Glomerular visceral epithelial cell (primary cell): ENCODE measurements around the gene RNU6-1.
A peak's percentile ranks its signal among the peaks of the same experiment; 100 is the strongest.

Experiments
- DNase-seq: peaks from one replicate; pipeline ENCODE4 v3.0.0-alpha.2; 2016; ENCODE audit errors: extremely low spot score

The RNU6-1 gene

GRCh38 chr15:67821784-67822440, 17.9 kb downstream of the RNU6-1 start:
- DNase-seq: no peak

- DNase-seq: peak; percentile 53
Measured at GRCh38 chr15:67820992-67821783, 18.7 kb downstream of the RNU6-1 start.

- no peak for DNase-seq
Measured at GRCh38 chr15:67820122-67820991, 19.5 kb downstream of the RNU6-1 start.

DNA sequence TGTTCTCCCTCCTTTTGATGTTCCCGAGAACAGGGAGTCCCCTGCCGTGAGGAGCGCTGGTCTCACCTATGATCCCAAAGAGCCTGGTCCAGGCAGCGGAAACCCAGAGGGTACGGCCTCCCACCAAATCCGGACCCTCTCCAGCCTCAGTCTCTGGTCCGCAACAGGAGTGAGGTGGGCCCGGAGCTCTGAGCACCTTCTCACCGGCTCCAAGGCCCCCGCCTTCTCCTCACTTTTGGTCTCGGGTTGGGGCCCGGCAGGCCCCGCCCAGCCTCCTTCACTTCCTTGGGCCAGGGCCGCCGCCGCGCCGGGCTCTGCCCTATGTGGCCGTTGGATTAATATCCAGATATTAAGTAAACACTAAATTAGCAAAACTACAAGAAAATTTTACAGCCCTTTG, 20.2 kb downstream of the RNU6-1 start:
- no peak for DNase-seq

DNA sequence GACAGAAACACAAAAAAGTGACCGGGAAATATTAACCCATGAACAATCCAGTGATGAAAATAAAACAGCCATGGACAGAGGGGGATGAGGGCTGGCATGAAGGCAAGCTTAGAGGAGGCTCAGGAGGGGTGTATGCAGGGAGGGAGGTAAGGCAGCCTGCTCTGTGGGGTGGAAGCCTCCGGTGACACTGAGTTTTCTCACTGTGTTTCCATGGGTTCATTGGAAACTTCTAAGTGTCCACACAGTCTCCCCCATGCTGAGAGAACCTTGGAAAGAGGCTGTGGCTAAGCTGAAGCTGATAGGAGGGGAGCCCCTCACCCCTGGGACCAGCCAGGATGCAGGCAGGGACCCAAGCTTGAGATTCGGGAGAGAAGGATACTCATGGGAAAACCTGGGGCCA, 21.4 kb downstream of the RNU6-1 start:
- DNase-seq: no peak

DNA sequence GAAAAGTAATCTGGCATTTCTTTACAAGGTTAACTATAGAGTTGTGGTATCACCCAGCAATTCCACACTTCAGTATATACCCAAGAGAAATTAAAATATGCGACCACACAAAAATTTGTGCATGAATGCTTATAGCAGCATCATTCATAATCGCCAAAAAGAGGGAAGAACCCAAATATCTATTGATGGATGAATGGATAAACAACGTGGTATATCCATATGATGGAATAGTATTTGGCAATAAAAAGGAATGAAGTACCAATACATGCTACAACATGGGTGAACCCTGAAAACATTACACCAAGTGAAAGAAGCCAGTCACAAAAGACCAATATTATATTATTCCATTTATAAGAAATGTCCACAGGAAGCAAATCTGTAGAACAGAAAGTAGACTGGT, 23.2 kb downstream of the RNU6-1 start:
- DNase-seq: no peak

DNA sequence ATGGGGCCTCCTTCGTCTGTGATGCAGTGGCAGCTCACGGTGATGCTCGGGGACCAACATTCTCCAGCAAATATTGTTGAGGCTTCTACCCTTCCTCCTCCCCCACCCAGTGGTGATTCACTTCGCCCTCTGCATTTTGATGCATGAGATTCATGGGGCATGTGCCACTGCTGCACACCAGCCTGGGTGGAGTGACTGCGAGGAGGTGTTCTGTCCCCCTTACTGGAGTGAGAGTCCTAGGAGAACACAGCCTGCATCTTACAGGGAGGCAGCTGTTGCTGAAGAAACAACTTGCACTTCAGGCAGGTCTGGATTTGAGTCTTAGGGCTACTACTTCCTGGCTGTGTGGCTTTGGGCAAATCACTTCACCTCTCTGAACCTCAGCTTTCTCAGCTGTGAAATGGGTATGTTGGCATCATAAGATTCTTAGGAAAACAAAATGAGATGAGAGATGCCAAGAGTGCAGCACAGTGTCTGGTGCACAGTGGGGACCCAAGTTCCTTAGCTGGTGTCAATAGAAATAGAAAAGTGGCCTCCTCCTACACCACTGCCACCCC, 24.7 kb downstream of the RNU6-1 start:
- DNase-seq: no peak

GRCh38 chr15:67813104-67813634, 26.7 kb downstream of the RNU6-1 start:
- DNase-seq: no peak

- no peak for DNase-seq
Measured at GRCh38 chr15:67812241-67812644, 27.6 kb downstream of the RNU6-1 start.

- no peak for DNase-seq
Measured at GRCh38 chr15:67809866-67810265, 30.0 kb downstream of the RNU6-1 start.

DNA sequence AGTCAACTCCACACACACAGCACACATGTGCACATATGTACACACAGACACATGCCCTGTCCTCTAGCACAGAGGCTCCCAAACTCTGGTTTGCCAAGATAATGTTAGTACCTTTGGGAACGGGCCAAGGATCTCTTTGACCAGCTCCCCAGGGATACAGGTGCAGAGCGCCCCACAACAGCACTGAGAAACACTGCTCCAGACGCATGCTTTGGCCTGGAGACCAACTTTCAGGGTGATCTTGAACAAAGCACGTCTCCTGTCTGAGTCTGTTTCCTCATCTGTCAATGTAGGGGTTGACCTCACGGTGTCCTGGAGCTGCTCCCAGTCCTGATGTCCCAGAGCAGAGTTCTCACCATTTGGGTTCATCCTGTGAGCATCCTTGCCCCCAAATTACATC, 30.4 kb downstream of the RNU6-1 start:
- DNase-seq: no peak

- DNase-seq: no peak
Measured at GRCh38 chr15:67808821-67809220, 31.0 kb downstream of the RNU6-1 start.

GRCh38 chr15:67807836-67808235, 32.0 kb downstream of the RNU6-1 start:
- no peak for DNase-seq

- no peak for DNase-seq
Measured at GRCh38 chr15:67807141-67807540, 32.7 kb downstream of the RNU6-1 start.

DNA sequence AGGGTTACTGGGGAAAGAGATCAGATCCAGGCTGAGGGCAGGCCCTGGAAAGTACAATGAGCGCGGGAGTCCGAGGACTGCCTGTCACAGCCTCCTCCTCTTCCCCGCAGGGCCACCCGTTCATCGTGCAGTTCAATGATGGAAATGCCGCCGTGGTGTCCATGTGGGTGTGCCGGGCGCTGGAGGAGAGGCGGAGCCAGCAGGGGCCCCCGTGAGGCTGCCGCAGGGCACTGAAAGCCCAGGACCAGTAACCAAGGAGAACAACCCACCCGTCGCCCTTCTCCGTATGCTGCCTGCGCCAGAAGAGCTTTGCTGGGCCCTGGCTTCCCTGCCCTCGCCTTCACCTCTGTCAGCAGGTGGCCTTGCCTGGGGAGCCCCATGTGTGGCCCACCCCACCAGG, 33.3 kb downstream of the RNU6-1 start:
- no peak for DNase-seq

DNA sequence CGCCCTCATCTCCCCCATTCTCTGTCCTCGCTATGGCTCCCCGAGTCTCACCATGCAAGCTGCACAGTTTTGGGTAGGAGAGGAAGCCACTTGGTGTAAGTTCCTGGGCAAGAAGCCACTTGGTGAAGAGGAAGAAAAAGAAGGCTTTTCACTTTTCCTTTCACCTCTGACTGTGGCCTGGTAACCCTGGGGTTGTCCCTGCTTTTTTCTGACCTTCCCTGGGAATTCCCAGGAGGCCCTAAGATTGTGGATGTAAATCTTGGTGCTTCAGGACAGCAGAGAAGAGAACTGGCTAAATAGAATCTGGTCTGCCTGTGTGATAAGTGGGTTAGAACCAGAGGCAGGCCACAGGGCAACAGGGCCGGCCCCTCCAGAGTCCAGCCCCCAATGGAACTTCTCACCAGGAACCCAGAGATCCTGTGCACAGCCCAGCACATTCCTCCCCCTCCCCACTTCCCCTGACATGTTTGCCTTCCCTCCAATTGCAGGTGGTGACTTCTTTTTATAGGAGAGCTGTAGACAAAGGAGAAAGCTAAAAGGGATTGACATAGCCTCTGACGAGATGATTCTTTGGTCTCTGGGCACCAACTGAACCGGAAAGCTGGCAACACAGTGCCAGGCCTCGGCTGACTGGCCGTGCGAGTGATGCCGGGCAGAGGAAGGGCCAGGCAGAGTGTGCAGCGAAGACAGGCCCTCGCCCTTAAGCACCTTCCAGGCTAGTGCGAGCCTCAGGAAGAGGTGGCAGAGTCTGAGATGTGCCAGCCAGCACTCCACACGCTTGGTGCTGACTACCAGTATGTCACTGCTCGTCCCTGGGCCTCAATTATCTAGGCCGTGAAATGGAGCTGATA, 34.0 kb downstream of the RNU6-1 start:
- DNase-seq: no peak

DNA sequence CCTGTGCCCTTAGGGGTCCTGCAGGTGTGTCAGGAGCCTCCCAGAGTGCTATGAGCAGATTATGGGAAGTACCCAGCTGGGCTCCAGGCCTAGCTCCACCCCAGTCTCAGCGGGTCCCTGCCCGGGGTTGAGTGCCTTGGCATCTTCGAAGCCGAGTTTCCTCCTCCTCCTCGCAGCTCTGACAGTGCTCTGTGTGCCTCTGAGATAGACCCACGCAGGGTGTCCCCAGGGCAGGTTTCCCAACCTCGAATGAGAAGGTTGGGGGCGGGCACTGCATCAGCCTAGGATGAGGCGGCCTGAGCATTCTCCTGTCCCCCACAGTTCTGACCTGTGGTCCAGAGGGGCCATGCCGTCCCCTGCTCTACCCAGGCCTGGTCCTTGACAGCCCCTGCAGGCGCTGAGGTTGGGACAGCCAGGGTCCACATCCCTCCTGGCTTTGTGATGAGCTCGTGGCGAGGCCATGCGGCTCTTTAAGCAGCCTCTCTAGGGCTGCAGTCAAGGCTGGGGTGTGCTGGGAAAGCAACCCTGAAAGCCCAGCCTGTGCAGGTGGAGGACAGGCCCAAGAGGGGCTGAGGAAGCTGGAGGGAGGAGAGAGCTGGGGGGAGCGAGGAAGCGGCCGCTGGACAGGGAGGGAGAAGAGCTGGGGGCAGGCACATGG, 34.7 kb downstream of the RNU6-1 start:
- no peak for DNase-seq

DNA sequence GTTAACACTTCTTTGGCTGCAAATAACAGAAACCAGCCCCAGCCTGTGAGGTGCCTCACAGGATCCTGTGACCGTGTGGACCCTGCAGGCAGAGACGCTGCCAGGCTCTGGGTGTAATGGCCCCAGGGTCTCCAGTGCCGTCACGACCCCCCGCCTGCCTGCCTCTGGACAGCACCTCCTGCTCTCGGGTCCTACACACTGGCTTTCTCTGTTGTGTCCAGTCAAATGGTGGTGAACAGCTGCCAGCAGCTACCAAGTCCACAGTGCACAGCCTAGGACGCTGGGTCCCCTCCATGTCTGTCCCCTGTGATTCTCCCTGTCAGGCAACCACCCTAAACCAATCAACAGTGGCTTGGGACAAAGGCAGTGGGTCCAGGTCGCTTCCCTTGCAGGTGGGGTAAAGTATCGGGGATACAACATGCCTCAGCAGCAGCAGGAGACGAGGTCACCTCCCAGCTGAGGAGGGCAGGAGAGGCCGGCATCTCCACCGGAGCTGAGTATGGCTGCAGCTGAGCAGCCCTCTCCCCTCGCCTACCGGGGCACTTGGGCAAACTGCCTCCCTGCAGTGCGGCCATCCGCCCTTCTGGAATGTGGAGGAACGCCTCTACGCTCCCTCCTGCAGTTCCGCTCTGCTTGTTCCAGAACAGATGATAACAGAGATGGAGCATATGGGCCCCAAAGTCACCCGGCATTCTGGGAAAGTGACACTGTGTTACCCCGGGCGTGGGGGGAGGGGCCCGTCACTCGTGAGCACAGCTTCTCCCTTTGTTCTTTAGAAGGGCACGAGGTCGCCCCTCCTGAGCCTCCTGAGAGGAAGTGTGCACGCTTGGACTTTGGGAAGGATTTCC, 35.6 kb downstream of the RNU6-1 start:
- no peak for DNase-seq

DNA sequence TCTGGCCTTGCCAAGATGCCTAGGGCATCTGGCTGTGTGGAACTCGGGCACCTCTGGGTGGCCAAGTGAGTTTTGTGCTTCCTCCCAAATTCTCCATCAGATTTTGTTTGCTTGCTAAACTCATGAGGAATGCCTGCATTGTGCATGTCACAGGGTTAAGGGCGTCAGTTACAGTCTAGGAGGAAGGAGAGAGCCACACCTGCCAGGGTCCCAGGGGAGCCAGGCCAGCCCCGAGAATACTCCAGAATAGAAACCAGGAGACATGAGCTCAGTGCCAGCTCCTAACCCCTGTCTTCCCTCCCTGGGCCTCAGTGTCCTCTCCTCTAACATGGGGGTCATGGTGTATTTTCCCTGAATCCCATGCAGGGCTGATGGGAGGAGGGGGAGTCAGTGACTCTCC, 36.5 kb downstream of the RNU6-1 start:
- no peak for DNase-seq
